Lower leg skin (tissue), 3 donors: ENCODE results near the gene PXK.

Source experiments
- POLR2A ChIP-seq, 2 donors: fragments of 450-650 bp; IDR thresholded peaks; one replicate each; pipeline ENCODE4 v1.6.1; 2016 to 2017; ENCODE audit warnings: antibody characterized with exemption in 2 of 2, mild to moderate bottlenecking in 1 of 2, moderate library complexity in 1 of 2
- TF ChIP-seq, protein P1 (sequence below), 3 donors: fragments of 450-650 bp; IDR thresholded peaks; one replicate each; pipeline ENCODE4 v1.5.1; 2016; ENCODE audit warnings: antibody characterized with exemption in 3 of 3, mild to moderate bottlenecking in 3 of 3, moderate library complexity in 2 of 3

DNA sequence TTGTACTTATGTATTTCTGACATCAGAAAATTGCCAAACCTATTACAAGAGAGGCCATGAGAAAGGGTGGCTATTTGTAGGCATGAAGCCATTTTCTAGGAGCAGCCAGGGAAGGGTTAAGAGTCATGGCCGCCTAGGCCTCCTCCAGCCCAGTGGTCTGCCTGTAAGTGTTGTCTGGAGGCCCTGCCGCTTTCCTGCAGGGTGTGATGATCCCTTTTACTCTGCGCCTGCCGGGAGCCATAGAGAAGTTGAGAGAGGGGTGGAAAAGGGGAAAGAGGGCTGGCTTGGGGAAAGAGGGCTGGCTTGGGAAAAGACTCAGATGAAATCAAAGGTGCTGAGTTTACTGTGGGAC lies 130.1 kb downstream of the PXK start:
- TF ChIP-seq, protein P1, sequence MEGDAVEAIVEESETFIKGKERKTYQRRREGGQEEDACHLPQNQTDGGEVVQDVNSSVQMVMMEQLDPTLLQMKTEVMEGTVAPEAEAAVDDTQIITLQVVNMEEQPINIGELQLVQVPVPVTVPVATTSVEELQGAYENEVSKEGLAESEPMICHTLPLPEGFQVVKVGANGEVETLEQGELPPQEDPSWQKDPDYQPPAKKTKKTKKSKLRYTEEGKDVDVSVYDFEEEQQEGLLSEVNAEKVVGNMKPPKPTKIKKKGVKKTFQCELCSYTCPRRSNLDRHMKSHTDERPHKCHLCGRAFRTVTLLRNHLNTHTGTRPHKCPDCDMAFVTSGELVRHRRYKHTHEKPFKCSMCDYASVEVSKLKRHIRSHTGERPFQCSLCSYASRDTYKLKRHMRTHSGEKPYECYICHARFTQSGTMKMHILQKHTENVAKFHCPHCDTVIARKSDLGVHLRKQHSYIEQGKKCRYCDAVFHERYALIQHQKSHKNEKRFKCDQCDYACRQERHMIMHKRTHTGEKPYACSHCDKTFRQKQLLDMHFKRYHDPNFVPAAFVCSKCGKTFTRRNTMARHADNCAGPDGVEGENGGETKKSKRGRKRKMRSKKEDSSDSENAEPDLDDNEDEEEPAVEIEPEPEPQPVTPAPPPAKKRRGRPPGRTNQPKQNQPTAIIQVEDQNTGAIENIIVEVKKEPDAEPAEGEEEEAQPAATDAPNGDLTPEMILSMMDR (IDR thresholded peaks at IDR 0.05), result no peak
- TF ChIP-seq POLR2A (IDR thresholded peaks at IDR 0.05), result no peak
